ENCODE results near the gene NSG1. TPM values are rescaled to one million over a fixed set of nuclear protein-coding genes. Genes with fewer than 3 reads are reported as not detected.

Gene NSG1
- total and polyA plus RNA-seq, 7 donors, result 1.4 to 9.6 (median 3.8) TPM

DNA sequence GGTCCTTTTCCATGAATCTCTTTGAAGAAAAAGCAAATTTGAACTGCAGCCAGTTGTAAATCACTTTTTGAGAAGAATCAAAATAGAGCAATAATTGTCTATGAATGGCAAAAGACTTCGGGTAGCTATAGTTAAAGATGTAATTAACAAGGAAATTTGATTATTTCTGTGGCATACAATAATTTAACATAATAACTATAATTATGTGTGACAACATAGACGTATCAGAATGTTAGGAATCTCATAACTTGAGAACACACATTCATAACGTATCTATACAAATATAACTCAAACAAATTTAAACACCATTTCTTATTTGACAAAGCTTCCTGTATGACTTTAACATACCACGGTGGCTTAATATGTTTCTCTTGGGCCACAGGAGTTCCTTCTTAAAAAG lies 36.0 kb upstream of the NSG1 start:
- no peaks in the 10 kb centered on the region for H3K36me3 ChIP-seq

GRCh38 chr4:4355302-4355701 lies 31.6 kb upstream of the NSG1 start:
- Histone ChIP-seq H3K27ac (no peak overlapping the region), H3K36me3 (no peaks in the 10 kb centered on the region), H3K9me3 (no peaks in the 10 kb centered on the region), H3K4me3 (no peak overlapping the region), H3K4me1 (no peaks in the 10 kb centered on the region), H3K27me3 (peaks cover 0 to 25% (median 0%) of the 10 kb centered on the region in 3 donors)
- no peak for DNase-seq
- 23 to 44% methylated on average over 1 of the region's 1 CpG for WGBS, 2 donors
- intact Hi-C loops (cut with DNase I), result no loop called here
- no peak for TF ChIP-seq POLR2A (IDR thresholded peaks at IDR 0.05)
- TF ChIP-seq EP300 (IDR thresholded peaks at IDR 0.05), result no peak
- TF ChIP-seq, protein P1, sequence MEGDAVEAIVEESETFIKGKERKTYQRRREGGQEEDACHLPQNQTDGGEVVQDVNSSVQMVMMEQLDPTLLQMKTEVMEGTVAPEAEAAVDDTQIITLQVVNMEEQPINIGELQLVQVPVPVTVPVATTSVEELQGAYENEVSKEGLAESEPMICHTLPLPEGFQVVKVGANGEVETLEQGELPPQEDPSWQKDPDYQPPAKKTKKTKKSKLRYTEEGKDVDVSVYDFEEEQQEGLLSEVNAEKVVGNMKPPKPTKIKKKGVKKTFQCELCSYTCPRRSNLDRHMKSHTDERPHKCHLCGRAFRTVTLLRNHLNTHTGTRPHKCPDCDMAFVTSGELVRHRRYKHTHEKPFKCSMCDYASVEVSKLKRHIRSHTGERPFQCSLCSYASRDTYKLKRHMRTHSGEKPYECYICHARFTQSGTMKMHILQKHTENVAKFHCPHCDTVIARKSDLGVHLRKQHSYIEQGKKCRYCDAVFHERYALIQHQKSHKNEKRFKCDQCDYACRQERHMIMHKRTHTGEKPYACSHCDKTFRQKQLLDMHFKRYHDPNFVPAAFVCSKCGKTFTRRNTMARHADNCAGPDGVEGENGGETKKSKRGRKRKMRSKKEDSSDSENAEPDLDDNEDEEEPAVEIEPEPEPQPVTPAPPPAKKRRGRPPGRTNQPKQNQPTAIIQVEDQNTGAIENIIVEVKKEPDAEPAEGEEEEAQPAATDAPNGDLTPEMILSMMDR (IDR thresholded peaks at IDR 0.05), result no peak
- TF ChIP-seq POLR2AphosphoS5 (IDR thresholded peaks at IDR 0.05), result no peak

More for the DNA sequence above, 36.0 kb upstream of the NSG1 start:
- intact Hi-C loops (cut with DNase I), result no loop called here
- Histone ChIP-seq H3K4me3 (no peak overlapping the region), H3K27ac (no peak overlapping the region), H3K9me3 (no peaks in the 10 kb centered on the region), H3K27me3 (no peaks in the 10 kb centered on the region), H3K4me1 (no peaks in the 10 kb centered on the region)
- DNase-seq, result no peak
- TF ChIP-seq EP300 (IDR thresholded peaks at IDR 0.05) (no peak), POLR2AphosphoS5 (IDR thresholded peaks at IDR 0.05) (no peak), POLR2A (IDR thresholded peaks at IDR 0.05) (no peak)
- TF ChIP-seq, protein P1 (IDR thresholded peaks at IDR 0.05), result no peak
- WGBS, 2 donors, result 66 to 73% methylated on average over 4 of the region's 4 CpGs

GRCh38 chr4:4356106-4357041 lies 30.5 kb upstream of the NSG1 start:
- Histone ChIP-seq H3K27me3 (peaks cover 0 to 25% (median 0%) of the 10 kb centered on the region in 3 donors), H3K36me3 (no peaks in the 10 kb centered on the region), H3K9me3 (no peaks in the 10 kb centered on the region), H3K4me3 (no peak overlapping the region), H3K27ac (no peak overlapping the region), H3K4me1 (no peaks in the 10 kb centered on the region)
- 66 to 74% methylated on average over 26 of the region's 26 CpGs for WGBS, 2 donors
- DNase-seq, result no peak
- no peak for TF ChIP-seq POLR2AphosphoS5 (IDR thresholded peaks at IDR 0.05)
- TF ChIP-seq, protein P1 (IDR thresholded peaks at IDR 0.05), result no peak
- TF ChIP-seq POLR2A (IDR thresholded peaks at IDR 0.05), result no peak
- no peak for TF ChIP-seq EP300 (IDR thresholded peaks at IDR 0.05)
- intact Hi-C loops (cut with DNase I), result no loop called here

DNA sequence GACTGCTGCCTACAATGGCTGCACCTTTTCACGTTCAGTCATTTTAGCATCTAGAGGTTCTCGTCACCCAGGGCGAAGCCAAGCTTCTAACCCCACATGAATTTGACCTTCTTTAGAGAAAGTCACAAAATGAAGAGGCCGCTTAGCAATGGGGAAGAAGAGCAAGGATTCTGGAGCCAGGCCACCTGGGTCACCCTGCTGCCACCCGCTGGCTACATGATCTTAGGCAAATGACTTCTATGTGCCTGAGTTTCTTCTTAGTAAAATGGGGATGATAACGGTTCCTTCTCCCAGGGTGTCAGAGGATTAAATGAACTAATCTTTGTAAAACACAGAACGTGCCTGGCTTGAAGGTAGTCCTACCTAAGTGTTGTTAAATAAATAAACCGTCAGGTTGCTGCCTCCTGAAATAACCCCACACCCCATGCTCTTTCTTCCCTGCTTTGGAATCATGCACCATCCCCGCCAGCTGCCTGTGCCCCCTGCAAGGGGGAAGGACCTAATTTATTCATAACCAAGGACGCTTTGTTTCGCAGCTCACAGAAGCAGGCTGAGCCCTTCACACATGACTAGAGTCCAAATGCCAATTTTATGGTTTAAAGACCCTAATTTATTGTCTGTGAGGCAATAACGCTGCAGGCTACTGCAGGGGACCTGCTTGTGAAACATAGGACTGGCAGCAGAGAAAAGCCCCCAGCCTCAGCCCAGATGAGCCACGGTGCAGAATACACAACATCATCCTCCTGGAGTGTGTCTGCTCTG lies 28.6 kb upstream of the NSG1 start:
- intact Hi-C loops (cut with DNase I), result no loop called here
- no peak overlapping the region for H3K4me3 ChIP-seq
- H3K27me3 ChIP-seq, result peaks cover 0 to 25% (median 0%) of the 10 kb centered on the region in 3 donors
- H3K27ac ChIP-seq, result no peak overlapping the region
- no peaks in the 10 kb centered on the region for H3K4me1 ChIP-seq
- no peaks in the 10 kb centered on the region for H3K36me3 ChIP-seq
- DNase-seq, result no peak
- TF ChIP-seq, protein P1 (IDR thresholded peaks at IDR 0.05), result no peak
- TF ChIP-seq POLR2AphosphoS5 (IDR thresholded peaks at IDR 0.05), result no peak
- no peak for TF ChIP-seq POLR2A (IDR thresholded peaks at IDR 0.05)
- TF ChIP-seq EP300 (IDR thresholded peaks at IDR 0.05), result no peak
- 36 to 54% methylated on average over 13 of the region's 13 CpGs for WGBS, 2 donors
- H3K9me3 ChIP-seq, result no peaks in the 10 kb centered on the region

All from sigmoid colon (tissue), 7 donors.